HUDEP-2 (cell line): ENCODE data around the gene FGF2.
A peak's percentile ranks its signal among the peaks of the same experiment; 100 is the strongest.
"Not testable (repeated sequence)": the region's sequence is repeated elsewhere in the genome, so short reads cannot be mapped to it uniquely, and the experiment has no call there.

Experiments used
- DNase-seq, 76 experiments: peaks; one replicate each; lab custom pipeline; 2025; ENCODE audit not compliant: unreplicated experiment in 76 of 76; lab: John Stamatoyannopoulos, UW

The FGF2 gene

DNA sequence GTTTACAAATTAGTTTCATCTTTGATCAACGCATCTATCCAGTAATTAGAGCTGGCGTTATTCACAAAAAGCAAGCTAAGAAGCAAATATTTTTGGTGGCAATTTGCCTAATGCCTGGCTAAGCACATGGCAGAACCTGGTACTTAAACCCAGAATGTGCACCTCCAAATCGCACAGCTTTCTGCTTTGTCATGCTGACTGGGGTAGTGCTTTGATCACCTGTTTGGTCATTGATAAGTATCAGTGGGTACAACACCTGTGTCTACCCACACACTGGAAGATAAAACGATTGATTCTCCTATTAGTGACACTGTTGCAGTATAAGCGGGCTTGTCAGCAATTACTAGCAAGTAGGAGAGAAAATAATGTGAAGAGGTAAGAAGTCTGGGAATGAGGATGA is 93.8 kb downstream of the FGF2 start:
- no peak for DNase-seq

DNA sequence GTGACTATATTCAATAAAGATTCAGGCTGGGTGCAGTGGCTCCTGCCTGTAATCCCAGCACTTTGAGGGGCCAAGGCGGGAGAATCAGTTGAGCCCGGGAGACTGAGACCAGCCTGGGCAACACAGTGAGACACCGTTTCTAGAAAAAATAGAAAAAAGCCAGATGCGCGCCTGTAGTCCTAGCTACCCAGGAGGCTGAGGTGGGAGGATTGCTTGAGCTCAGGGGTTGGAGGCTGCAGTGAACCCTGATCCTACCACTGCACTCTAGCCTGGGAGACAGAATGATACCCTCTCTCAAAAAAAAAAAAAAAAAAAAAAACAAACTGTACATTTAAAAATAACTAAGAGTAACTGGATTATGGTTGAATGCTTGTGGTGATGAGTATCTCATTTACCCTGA is 94.7 kb downstream of the FGF2 start:
- no peak for DNase-seq

DNA sequence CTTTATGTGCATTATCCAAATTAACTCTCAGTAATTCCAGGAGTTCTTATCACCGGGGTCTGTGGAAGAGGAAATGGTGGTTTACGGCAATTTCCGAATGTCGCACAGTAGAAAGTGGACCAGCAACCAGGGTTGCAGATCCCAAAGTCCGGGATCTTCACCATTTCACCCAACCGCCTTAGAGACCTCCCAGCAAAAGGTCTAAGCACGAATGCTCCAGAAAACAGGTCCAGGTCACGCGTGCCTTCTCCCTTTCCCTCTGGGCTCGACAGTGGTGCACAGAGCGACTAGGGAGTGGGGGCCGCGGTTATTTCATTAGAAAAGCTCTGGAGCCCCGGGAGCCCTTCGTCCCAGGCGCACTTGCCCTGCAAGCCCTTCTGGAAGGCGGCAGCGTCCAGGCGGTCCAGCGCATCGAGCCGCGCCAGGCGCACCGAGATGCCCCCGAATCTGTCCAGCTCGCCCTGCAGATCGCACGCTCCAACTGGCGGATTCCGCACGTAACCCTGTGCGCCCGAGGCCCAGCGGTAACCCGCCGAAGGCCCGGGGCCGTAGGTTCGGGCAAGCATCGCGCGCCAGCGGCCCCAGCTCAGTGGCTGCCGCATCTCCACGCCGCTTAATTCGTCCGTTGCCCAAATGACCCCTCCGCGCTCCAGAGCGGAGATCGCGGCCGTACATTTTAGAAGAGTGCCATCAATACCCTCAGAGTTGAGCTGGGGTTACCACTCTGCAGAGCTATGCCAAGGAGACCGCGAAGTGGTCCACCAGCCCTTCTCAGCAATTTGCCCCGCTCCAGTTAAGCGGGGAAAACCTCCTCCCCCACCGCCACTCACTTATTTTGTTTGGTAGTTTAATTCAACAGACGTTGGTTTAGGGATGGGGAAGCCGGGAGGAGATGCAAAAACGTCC is 95.6 kb downstream of the FGF2 start, which contains the start of gene NUDT6:
TSS of gene NUDT6 (minus strand) at position 627 of the 906 bp plus-strand sequence. CDS start at position 602, 25 bp downstream.
- DNase-seq, result peak in 66 of 76 experiments; percentile 2 to 71 (median 40)

DNA sequence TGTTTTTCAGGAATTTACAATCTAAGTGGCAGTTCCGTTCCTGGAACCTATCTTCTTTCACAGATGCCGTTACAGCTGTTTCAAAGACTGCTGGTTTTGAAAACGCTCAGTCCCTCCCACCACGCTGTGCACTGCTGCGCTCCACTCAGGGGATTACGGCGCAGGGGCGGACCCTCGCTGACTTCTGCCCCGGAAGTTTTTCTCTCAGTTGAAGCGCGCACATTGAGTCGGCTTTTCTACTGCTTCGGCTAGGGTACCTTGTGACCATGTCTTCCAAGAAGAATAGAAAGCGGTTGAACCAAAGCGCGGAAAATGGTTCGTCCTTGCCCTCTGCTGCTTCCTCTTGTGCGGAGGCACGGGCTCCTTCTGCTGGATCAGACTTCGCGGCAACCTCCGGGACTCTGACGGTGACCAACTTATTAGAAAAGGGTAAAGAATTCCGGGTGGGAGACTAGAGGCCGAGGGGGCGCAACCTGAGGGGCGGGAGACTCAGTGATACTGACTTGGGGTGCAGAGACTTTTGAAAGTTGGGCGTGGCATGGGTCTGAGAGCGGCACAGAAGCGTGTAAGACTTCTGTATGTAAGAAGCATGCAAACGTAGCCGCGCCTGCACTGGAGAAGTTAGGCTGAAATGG is 96.4 kb downstream of the FGF2 start:
- peak in 75 of 76 experiments; percentile 11 to 88 (median 76) for DNase-seq

DNA sequence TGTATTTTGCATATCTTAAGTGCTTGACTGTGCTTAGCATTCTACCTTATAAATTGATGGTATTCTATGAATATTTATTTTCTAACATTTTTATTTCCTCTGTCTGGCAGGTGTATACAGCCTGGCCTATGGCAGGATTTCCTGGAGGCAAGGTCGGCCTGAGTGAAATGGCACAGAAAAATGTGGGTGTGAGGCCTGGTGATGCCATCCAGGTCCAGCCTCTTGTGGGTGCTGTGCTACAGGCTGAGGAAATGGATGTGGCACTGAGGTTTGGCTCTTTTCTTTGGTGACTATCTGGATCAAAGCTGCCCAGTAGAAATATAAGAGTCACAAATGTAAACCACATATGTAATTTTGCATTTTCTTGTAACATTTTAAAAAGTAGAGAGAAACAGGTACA is 102.3 kb downstream of the FGF2 start:
- no peak for DNase-seq

DNA sequence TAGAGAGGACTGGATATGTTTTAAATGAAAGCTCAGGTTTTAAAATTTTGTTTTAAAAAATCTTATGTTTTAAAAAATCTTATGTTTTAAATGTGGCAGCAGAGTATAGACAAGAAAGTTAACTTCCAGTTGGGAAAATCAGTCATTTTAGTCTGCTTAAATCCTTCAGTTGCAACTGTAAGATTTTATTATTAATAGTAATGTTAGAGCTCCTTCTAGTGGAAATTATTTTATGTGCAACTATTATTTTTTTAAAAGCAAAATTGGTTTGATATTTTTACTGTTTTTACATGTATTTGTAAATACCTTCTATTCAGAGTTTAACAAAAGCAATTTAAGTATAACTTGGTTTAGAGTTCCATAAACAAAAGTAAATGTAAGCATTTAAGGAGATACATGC is 104.2 kb downstream of the FGF2 start:
- DNase-seq, result no peak

DNA sequence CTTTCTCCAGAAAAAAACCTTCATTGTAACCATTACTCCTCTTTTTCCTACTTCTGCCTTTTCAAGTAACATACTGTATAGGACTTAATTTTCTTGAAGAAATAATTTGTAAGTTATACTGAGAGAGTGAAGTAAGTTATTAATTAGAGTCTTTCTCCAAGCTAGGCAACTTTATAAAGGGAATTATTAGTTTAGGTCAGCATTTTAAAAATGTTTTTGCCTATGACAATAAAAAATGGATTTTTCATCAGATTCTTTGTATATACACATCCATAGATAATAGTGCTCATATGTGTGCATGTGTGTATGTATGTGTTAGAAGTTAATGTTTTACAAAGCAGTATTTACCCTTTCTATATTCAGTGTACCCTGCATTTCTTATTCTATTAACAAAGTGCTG is 106.1 kb downstream of the FGF2 start:
- no peak for DNase-seq

DNA sequence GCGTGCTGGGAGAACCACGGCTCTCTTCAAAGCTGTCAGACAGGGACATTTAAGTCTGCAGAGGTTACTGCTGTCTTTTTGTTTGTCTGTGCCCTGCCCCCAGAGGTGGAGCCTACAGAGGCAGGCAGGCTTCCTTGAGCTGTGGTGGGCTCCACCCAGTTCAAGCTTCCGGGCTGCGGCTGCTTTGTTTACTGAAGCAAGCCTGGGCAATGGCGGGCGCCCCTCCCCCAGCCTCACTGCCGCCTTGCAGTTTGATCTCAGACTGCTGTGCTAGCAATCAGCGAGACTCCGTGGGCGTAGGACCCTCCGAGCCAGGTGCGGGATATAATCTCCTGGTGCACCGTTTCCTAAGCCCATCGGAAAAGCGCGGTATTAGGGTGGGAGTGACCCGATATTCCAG is 118.5 kb downstream of the FGF2 start:
- not testable (repeated sequence) for DNase-seq

DNA sequence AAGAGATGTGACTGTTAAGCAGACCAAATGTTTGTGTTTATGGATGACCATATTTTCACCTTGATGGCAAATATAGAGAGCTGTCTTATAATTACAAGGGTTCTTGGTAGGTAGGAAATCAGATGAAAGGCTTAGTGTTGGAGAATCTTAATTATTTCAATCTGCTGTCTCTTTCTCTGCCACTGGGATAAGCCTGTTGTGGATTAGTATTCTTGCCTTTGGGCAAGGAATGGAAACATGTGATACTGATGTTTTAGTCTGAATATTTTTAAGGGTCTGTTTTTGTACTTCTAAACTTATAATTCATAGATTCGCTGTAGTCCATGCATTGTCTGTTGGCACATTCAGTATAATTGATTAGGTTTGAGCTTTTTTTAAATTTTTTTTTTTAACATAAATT is 119.5 kb downstream of the FGF2 start:
- no peak for DNase-seq
